Ascending aorta (tissue), 2 donors: Measurements from ENCODE around the gene NLGN1. TPM values are rescaled to one million over a fixed set of nuclear protein-coding genes. Genes with fewer than 3 reads are reported as not detected.

ENCODE experiments used
- DNase-seq, 2 donors: peaks; one replicate each; pipeline ENCODE4 v3.0.0-alpha.2; 2019; ENCODE audit warnings: low spot score in 2 of 2
- H3K27ac ChIP-seq, 2 donors: fragments of 200-600 bp; sonication (generic); one replicate each; pipeline ENCODE4 v1.5.1; 2016 to 2017; ENCODE audit warnings: mild to moderate bottlenecking in 1 of 2
- H3K27me3 ChIP-seq: fragments of 200-600 bp; sonication (generic); one replicate; pipeline ENCODE4 v1.5.1; 2017
- H3K36me3 ChIP-seq, 2 donors: fragments of 200-600 bp; sonication (generic); one replicate each; pipeline ENCODE4 v1.5.1; 2016
- H3K4me1 ChIP-seq, 2 donors: fragments of 200-600 bp; sonication (generic); one replicate each; pipeline ENCODE4 v1.5.1; 2016 to 2017; ENCODE audit warnings: mild to moderate bottlenecking in 1 of 2
- H3K4me3 ChIP-seq, 2 donors: fragments of 200-600 bp; sonication (generic); one replicate each; pipeline ENCODE4 v1.5.1; 2016 to 2017; ENCODE audit warnings: mild to moderate bottlenecking in 1 of 2
- H3K9me3 ChIP-seq, 2 donors: fragments of 200-600 bp; sonication (generic); one replicate each; pipeline ENCODE4 v1.5.1; 2016
- intact Hi-C: fragments of 100-400 bp; cut with DNase I; formaldehyde crosslinking; loops from one replicate; pipeline ENCODE4 v1.15.1; 2023
- total RNA-seq: library from RNA; depleted of rRNA; stranded (reverse); fragments of >200 nt; gene quantifications from one replicate; pipeline ENCODE4 v1.1.0, GENCODE V29; 2016
- TF ChIP-seq, protein P1 (sequence below), 3 experiments: fragments of 200-600 bp in 2 of 3; fragments of 450-650 bp in 1 of 3; sonication (generic) in 2 of 3; IDR thresholded peaks; one replicate each; pipeline ENCODE4 v1.5.1; 2016 to 2019; ENCODE audit warnings: antibody characterized with exemption in 3 of 3, mild to moderate bottlenecking in 1 of 3, moderate library complexity in 1 of 3

NLGN1 gene
- total RNA-seq, 1 donor from 2014 or later: 5.2 TPM

GRCh38 chr3:174308736-174309135 lies 911.2 kb downstream of the NLGN1 start:
- no peak overlapping the region for H3K27ac ChIP-seq
- DNase-seq: no peak
- H3K27me3 ChIP-seq: no peaks in the 10 kb centered on the region
- H3K36me3 ChIP-seq: no peaks in the 10 kb centered on the region
- H3K4me1 ChIP-seq: no peaks in the 10 kb centered on the region
- TF ChIP-seq, protein P1, sequence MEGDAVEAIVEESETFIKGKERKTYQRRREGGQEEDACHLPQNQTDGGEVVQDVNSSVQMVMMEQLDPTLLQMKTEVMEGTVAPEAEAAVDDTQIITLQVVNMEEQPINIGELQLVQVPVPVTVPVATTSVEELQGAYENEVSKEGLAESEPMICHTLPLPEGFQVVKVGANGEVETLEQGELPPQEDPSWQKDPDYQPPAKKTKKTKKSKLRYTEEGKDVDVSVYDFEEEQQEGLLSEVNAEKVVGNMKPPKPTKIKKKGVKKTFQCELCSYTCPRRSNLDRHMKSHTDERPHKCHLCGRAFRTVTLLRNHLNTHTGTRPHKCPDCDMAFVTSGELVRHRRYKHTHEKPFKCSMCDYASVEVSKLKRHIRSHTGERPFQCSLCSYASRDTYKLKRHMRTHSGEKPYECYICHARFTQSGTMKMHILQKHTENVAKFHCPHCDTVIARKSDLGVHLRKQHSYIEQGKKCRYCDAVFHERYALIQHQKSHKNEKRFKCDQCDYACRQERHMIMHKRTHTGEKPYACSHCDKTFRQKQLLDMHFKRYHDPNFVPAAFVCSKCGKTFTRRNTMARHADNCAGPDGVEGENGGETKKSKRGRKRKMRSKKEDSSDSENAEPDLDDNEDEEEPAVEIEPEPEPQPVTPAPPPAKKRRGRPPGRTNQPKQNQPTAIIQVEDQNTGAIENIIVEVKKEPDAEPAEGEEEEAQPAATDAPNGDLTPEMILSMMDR (IDR thresholded peaks at IDR 0.05): no peak
- H3K4me3 ChIP-seq: no peak overlapping the region
- intact Hi-C loops: no loop called here
- no peaks in the 10 kb centered on the region for H3K9me3 ChIP-seq

DNA sequence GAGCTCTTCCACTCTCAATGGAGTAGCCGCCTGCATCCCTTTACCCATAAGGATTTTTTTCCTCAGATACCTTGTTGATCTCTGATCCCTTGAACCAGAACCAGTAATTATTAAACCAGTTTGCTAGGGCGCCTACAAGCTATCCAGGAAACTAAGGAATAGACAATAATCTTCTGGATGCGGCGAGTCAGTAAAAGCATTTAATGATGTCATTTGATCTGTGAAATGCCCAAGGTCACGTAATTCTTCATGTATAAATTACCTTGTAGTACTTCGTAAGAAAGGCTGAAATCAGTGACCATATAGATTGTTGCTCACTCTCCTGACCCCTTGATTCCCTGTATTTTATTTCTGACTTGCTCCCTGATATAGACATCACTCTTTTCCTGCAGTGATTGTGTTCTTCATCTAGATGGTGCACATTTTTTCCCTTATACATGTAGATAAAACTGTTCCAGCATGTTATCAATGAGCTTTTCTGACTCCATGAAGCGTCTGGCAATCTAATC lies 913.0 kb downstream of the NLGN1 start:
- no peak for DNase-seq
- H3K27ac ChIP-seq: no peak overlapping the region
- no peaks in the 10 kb centered on the region for H3K27me3 ChIP-seq
- H3K9me3 ChIP-seq: no peaks in the 10 kb centered on the region
- H3K4me1 ChIP-seq: no peaks in the 10 kb centered on the region
- intact Hi-C loops: no loop called here
- no peak overlapping the region for H3K4me3 ChIP-seq
- TF ChIP-seq, protein P1 (IDR thresholded peaks at IDR 0.05): no peak
- H3K36me3 ChIP-seq: no peaks in the 10 kb centered on the region

DNA sequence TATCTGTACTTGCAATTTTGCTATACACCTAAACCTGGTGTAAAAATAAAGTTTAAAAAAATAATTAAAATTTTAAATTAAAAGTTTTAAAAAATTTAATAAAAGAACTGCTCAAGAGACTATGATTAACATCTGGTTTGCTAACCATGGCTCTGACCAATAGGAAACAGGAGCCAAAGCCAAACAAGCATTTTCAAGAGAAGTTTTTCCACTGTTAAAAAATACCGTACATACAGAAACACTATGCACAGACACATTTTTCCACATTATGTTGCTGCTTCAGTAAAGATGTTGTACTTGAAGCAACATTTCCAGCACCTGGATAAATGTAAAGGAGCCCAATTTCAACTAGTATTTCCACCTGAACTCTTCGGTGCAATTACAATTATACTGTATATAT lies 917.7 kb downstream of the NLGN1 start:
- H3K4me1 ChIP-seq: no peaks in the 10 kb centered on the region
- H3K27ac ChIP-seq: no peak overlapping the region
- H3K4me3 ChIP-seq: no peak overlapping the region
- H3K9me3 ChIP-seq: no peaks in the 10 kb centered on the region
- intact Hi-C loops: no loop called here
- no peaks in the 10 kb centered on the region for H3K27me3 ChIP-seq
- TF ChIP-seq, protein P1 (IDR thresholded peaks at IDR 0.05): no peak
- H3K36me3 ChIP-seq: no peaks in the 10 kb centered on the region
- no peak for DNase-seq

GRCh38 chr3:174317005-174317404 lies 919.5 kb downstream of the NLGN1 start:
- H3K36me3 ChIP-seq: no peaks in the 10 kb centered on the region
- no peak overlapping the region for H3K4me3 ChIP-seq
- H3K27me3 ChIP-seq: no peaks in the 10 kb centered on the region
- peaks cover 0 to 7% of the 10 kb centered on the region in 2 donors for H3K9me3 ChIP-seq
- no peak for DNase-seq
- TF ChIP-seq, protein P1 (IDR thresholded peaks at IDR 0.05): no peak
- H3K4me1 ChIP-seq: no peaks in the 10 kb centered on the region
- intact Hi-C loops: no loop called here
- H3K27ac ChIP-seq: no peak overlapping the region

GRCh38 chr3:174318181-174318580 lies 920.6 kb downstream of the NLGN1 start:
- Histone ChIP-seq H3K27me3 (no peaks in the 10 kb centered on the region), H3K27ac (no peak overlapping the region), H3K4me1 (no peaks in the 10 kb centered on the region), H3K9me3 (peaks cover 0 to 7% of the 10 kb centered on the region in 2 donors), H3K4me3 (no peak overlapping the region), H3K36me3 (no peaks in the 10 kb centered on the region)
- TF ChIP-seq, protein P1 (IDR thresholded peaks at IDR 0.05): no peak
- intact Hi-C loops: no loop called here
- no peak for DNase-seq

- no peak for DNase-seq
- intact Hi-C loops: no loop called here
- no peaks in the 10 kb centered on the region for H3K36me3 ChIP-seq
- H3K4me1 ChIP-seq: no peaks in the 10 kb centered on the region
- H3K9me3 ChIP-seq: peaks cover 0 to 7% of the 10 kb centered on the region in 2 donors
- H3K27ac ChIP-seq: no peak overlapping the region
- H3K4me3 ChIP-seq: no peak overlapping the region
- H3K27me3 ChIP-seq: no peaks in the 10 kb centered on the region
- TF ChIP-seq, protein P1 (IDR thresholded peaks at IDR 0.05): no peak
These were observed 924.0 kb downstream of the NLGN1 start for GRCh38 chr3:174321548-174321947.
